Measurements from ENCODE around the gene SPPL3. TPM values are rescaled to one million over a fixed set of nuclear protein-coding genes. Genes with fewer than 3 reads are reported as not detected.
"Not testable (repeated sequence)": the region's sequence is repeated elsewhere in the genome, so short reads cannot be mapped to it uniquely, and the experiment has no call there.

SPPL3 gene
- total and polyA plus RNA-seq, 4 donors, result 14.2 to 52.3 (median 29.6) TPM

- Histone ChIP-seq H3K27me3 (ENCODE audit: control insufficient read depth in 3 of 3, insufficient read depth in 3 of 3, low read length in 2 of 3) (no peaks in the 10 kb centered on the region), H3K27ac (ENCODE audit: low read depth in 1 of 2, low read length in 1 of 2) (peak overlapping the region; percentile 92 to 96), H3K4me1 (ENCODE audit: control insufficient read depth in 5 of 5, insufficient read depth in 5 of 5, low read length in 5 of 5) (peaks cover 4 to 12% (median 6%) of the 10 kb centered on the region in 5 donors), H3K9me3 (ENCODE audit: control insufficient read depth in 4 of 4, insufficient read depth in 3 of 4, low read length in 3 of 4) (peaks cover 0 to 2% (median 0%) of the 10 kb centered on the region in 4 donors), H3K4me3 (peak overlapping the region; percentile 97), H3K36me3 (ENCODE audit: control insufficient read depth in 4 of 4, insufficient read depth in 4 of 4, low read length in 4 of 4) (peaks cover 0 to 4% (median 0%) of the 10 kb centered on the region in 4 donors), H3K9ac (ENCODE audit: insufficient read depth in 1 of 2, low read length in 2 of 2) (peak overlapping the region; percentile 55 to 80)
- no peak for TF ChIP-seq CTCF (IDR thresholded peaks at IDR 0.05; ENCODE audit: control extremely low read depth, extremely low read depth)
- 3 to 4% methylated on average over 15 of the region's 15 CpGs for WGBS, 2 donors
- peak in 2 of 3 donors; percentile 24 to 29 for DNase-seq
- ATAC-seq (ENCODE audit: insufficient read depth, low FRiP score), result no peak
Observed at GRCh38 chr12:120902846-120903411, 1.2 kb downstream of the SPPL3 start.

- H3K9me3 ChIP-seq (ENCODE audit: control insufficient read depth in 4 of 4, insufficient read depth in 3 of 4, low read length in 3 of 4), result peaks cover 0 to 2% (median 0%) of the 10 kb centered on the region in 4 donors
Observed at GRCh38 chr12:120901818-120902217, 2.3 kb downstream of the SPPL3 start.

GRCh38 chr12:120901101-120901500 is 3.1 kb downstream of the SPPL3 start:
- H3K27ac ChIP-seq (ENCODE audit: low read depth in 1 of 2, low read length in 1 of 2); H3K9me3 ChIP-seq (ENCODE audit: control insufficient read depth in 4 of 4, insufficient read depth in 3 of 4, low read length in 3 of 4); H3K9ac ChIP-seq (ENCODE audit: insufficient read depth in 1 of 2, low read length in 2 of 2); H3K27me3 ChIP-seq (ENCODE audit: control insufficient read depth in 3 of 3, insufficient read depth in 3 of 3, low read length in 2 of 3); H3K4me3 ChIP-seq; DNase-seq; ATAC-seq (ENCODE audit: insufficient read depth, low FRiP score); H3K36me3 ChIP-seq (ENCODE audit: control insufficient read depth in 4 of 4, insufficient read depth in 4 of 4, low read length in 4 of 4): not testable (repeated sequence)
- H3K4me1 ChIP-seq (ENCODE audit: control insufficient read depth in 5 of 5, insufficient read depth in 5 of 5, low read length in 5 of 5), result peaks cover 4 to 12% (median 6%) of the 10 kb centered on the region in 5 donors
- WGBS, 2 donors, result 57 to 83% methylated on average over 5 of the region's 5 CpGs

More at GRCh38 chr12:120901818-120902217, 2.3 kb downstream of the SPPL3 start:
- peaks cover 4 to 12% (median 6%) of the 10 kb centered on the region in 5 donors for H3K4me1 ChIP-seq (ENCODE audit: control insufficient read depth in 5 of 5, insufficient read depth in 5 of 5, low read length in 5 of 5)
- no peak for DNase-seq
- peaks cover 0 to 4% (median 0%) of the 10 kb centered on the region in 4 donors for H3K36me3 ChIP-seq (ENCODE audit: control insufficient read depth in 4 of 4, insufficient read depth in 4 of 4, low read length in 4 of 4)
- no peak overlapping the region for H3K27ac ChIP-seq (ENCODE audit: low read depth in 1 of 2, low read length in 1 of 2)
- no peak overlapping the region for H3K4me3 ChIP-seq
- no peak overlapping the region for H3K9ac ChIP-seq (ENCODE audit: insufficient read depth in 1 of 2, low read length in 2 of 2)
- ATAC-seq (ENCODE audit: insufficient read depth, low FRiP score), result no peak
- no peak for TF ChIP-seq CTCF (IDR thresholded peaks at IDR 0.05; ENCODE audit: control extremely low read depth, extremely low read depth)
- no peaks in the 10 kb centered on the region for H3K27me3 ChIP-seq (ENCODE audit: control insufficient read depth in 3 of 3, insufficient read depth in 3 of 3, low read length in 2 of 3)
- WGBS, 2 donors, result 78 to 83% methylated on average over 4 of the region's 4 CpGs

- 90 to 92% methylated on average over 7 of the region's 7 CpGs for WGBS, 2 donors
- Histone ChIP-seq H3K27me3 (ENCODE audit: control insufficient read depth in 3 of 3, insufficient read depth in 3 of 3, low read length in 2 of 3) (no peaks in the 10 kb centered on the region), H3K4me1 (ENCODE audit: control insufficient read depth in 5 of 5, insufficient read depth in 5 of 5, low read length in 5 of 5) (peaks cover 0 to 14% (median 4%) of the 10 kb centered on the region in 5 donors), H3K9ac (ENCODE audit: insufficient read depth in 1 of 2, low read length in 2 of 2) (no peak overlapping the region), H3K4me3 (no peak overlapping the region), H3K9me3 (ENCODE audit: control insufficient read depth in 4 of 4, insufficient read depth in 3 of 4, low read length in 3 of 4) (peaks cover 0 to 2% (median 0%) of the 10 kb centered on the region in 4 donors), H3K27ac (ENCODE audit: low read depth in 1 of 2, low read length in 1 of 2) (no peak overlapping the region), H3K36me3 (ENCODE audit: control insufficient read depth in 4 of 4, insufficient read depth in 4 of 4, low read length in 4 of 4) (peaks cover 0 to 4% (median 0%) of the 10 kb centered on the region in 4 donors)
- TF ChIP-seq CTCF (IDR thresholded peaks at IDR 0.05; ENCODE audit: control extremely low read depth, extremely low read depth), result no peak
- DNase-seq (no peak), ATAC-seq (ENCODE audit: insufficient read depth, low FRiP score) (no peak)
Observed at GRCh38 chr12:120895532-120895931, 8.6 kb downstream of the SPPL3 start.
